ENCODE data around the gene SCP2.
A peak's percentile ranks its signal among the peaks of the same experiment; 100 is the strongest.

Gene SCP2

DNA sequence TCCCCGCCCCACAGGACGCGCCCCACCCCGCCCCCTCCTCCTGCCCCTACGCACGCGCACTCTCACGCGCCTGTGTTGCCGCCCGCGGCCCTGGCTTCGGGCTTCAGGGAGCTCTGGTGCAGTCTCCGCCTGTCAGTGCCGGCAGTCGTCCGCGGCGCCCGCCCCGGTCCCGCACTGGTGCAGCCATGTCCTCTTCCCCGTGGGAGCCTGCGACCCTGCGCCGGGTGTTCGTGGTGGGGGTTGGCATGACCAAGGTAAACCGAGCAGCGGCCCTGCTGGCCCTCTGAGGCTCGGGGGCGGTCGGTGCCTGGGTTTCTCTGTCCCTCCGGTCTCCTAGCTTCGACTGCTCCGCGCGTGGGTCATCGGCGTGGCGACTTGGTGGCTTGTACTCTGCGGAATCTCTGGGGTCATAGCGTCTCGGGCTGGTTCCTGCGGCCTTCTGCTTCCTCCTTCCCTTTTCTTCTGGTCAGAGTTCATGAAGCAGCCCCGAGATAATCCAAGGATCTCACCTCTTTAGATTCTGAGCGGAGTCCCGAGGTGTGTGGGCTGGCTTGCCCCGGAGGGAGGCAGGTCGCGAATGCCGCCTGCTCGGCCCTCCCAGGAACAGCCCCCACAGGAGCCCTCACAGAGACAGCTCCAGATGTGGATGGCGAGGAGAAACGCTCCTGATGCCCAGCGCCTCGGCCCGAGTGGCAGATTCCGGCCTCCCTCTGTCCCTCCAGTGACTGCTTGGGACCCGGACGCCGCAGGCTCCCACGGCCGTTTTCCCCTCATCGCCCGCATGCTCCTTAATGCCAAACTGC is at the start of gene SCP2:
SCP2 (plus strand) TSS at position 65 of the 803 bp plus-strand sequence; CDS start at position 186, 121 bp downstream.
- peak; percentile 31 to 90 (median 82) for DNase-seq
- intact Hi-C loops (cut with DNase I) = no loop called here

GRCh38 chr1:52877554-52877953 is 49.5 kb upstream of the SCP2 start:
- intact Hi-C loops (cut with DNase I) = no loop called here
- no peak for DNase-seq

DNA sequence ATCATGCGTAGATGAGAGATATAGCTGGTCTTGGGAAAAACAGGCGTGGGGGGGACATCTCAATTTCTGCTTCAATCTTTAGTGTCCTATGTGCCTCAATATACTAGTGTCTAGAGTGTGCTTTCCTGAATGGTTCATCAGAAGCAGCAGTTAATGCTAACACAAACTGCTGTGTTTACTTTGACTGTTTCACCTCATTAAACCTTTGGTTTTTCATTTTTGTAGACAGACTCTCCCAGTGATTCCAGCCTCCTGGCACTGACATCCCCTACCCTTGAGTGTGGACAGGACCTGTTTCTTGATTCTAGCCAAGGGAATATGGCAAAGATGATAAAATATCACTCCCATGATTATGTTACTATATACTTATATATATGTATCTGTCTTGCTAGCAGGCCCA is 46.9 kb upstream of the SCP2 start:
- intact Hi-C loops (cut with DNase I) = no loop called here
- no peak for DNase-seq

DNA sequence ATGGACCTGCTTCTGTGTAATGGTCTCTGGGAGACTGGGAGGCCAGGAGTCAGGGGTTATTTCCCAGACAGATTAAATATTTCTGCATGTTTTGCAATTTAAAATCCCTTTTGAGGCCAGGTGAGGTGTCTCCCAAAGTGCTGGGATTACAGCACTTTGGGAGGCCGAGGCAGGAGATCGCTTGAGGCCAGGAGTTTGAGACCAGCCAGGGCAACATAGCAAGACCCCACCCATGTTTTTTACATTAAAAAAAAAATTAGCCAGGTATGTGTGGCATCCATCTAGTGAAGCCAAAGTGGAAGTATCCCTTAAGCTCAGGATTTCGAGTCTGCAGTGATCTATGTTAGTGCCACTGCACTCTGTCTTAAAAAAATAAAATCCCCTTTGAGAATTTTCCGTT is 39.6 kb upstream of the SCP2 start:
- DNase-seq = no peak
- intact Hi-C loops (cut with DNase I) = no loop called here

DNA sequence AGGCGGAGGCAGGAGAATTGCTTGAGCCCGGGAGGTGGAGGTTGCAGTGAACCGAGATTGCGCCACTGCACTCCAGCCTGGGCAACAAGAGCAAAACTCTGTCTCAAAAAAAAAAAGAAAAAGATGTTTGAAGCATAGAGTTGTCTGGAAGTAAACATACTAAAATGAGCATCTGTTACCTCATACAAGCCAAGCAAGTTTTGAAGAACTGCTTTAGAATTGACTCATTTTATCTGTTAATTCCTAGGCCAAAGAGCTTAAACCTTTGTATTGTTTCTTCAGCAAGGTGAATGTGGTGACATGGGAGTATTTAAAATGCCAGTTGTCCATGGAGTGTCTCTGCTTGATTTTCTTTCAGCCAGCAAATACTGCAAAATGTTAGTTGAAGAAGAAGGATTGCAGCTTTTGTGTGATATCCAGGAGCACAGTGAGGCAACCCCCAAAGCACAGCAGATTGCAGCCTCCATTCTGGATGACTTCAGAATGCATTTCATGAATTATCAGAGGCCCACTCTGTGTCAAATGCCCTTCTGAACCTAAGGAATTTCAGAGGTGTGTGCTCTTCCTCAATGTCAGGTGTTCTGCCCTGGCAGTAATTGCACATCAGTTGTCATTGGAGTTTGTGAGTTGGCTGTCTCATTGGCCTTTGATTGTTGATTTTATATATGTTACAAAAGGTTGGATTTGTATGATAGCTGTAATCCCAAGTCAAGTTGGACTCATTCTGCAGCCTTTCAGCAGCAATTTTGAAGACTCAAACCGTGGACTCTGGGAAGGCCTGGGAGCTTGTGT is 34.5 kb upstream of the SCP2 start:
- intact Hi-C loops (cut with DNase I) = no loop called here
- DNase-seq = no peak

- DNase-seq = peak in 2 of 42 donors; percentile 26 to 47
- intact Hi-C loops (cut with DNase I) = no loop called here
These were observed 27.6 kb upstream of the SCP2 start for GRCh38 chr1:52899445-52899894.

- intact Hi-C loops (cut with DNase I) = no loop called here
These were observed 26.7 kb upstream of the SCP2 start for GRCh38 chr1:52900402-52900801.

GRCh38 chr1:52901384-52901783 is 25.7 kb upstream of the SCP2 start:
- DNase-seq = no peak

More at GRCh38 chr1:52900402-52900801, 26.7 kb upstream of the SCP2 start:
- DNase-seq = no peak

GRCh38 chr1:52904208-52904926 is 22.7 kb upstream of the SCP2 start:
- intact Hi-C loops (cut with DNase I) = no loop called here
- no peak for DNase-seq

More at GRCh38 chr1:52901384-52901783, 25.7 kb upstream of the SCP2 start:
- intact Hi-C loops (cut with DNase I) = no loop called here

DNA sequence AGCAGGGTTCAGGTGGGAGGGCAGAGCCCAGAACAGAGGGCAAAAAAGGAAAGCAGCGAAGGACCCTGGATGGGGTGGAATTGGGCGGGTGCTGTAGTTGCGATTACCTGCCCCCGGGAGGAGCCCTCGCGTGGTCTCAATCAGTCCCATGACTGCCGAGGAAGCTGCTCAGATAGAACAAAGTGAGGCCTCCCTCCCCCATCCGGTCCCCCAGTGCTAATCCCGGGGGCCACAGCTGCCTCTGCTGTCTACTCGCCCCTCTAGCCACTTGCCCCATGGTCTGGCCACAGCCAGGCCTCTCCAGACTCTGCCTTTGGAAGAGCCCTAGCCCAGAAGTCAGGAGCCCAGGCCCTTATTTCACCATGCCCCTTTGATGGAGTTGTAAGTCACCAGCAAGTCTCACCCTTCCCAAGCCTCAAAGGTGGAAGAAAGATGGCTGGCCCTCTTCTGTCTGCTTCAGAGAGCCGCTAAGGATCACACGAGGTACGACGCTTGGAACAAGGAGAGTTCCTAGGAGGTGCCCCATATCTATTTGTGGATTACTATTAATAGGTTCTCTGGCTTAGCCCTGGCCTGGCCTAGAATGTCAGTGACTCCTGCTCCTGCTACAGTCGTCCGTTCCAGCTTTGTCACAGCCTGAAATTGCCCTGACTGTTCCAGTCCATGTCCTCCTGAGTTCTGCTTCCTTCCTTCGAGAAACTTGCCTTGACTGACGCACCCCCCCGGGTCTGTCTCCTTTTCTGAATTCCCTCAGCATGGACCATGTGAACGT is 22.0 kb upstream of the SCP2 start:
- peak in 6 of 42 donors; percentile 4 to 45 (median 28) for DNase-seq
- intact Hi-C loops (cut with DNase I) = no loop called here

DNA sequence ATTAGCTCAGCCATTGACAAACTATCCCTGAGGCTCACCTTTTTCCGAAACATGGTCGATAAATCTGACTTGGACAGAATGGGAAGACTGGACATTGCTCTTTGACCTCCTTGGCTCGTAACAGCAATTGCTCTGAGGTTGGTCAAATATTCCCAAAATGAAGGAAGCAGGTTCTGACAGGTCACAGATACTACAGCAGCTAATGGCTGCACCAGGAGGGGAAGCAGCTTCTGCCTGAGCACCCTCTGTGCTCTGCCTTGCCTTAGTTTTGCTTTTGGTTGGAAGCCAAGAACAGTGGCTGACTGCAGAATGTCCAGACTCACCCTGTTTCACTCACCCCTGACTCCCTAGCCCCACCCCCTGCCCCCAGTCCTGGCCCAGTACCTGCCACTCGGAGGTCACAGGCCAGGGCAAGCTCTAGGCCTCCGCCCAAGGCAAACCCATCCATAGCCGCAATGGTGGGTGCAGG is 20.9 kb upstream of the SCP2 start:
- intact Hi-C loops (cut with DNase I) = no loop called here
- no peak for DNase-seq

DNA sequence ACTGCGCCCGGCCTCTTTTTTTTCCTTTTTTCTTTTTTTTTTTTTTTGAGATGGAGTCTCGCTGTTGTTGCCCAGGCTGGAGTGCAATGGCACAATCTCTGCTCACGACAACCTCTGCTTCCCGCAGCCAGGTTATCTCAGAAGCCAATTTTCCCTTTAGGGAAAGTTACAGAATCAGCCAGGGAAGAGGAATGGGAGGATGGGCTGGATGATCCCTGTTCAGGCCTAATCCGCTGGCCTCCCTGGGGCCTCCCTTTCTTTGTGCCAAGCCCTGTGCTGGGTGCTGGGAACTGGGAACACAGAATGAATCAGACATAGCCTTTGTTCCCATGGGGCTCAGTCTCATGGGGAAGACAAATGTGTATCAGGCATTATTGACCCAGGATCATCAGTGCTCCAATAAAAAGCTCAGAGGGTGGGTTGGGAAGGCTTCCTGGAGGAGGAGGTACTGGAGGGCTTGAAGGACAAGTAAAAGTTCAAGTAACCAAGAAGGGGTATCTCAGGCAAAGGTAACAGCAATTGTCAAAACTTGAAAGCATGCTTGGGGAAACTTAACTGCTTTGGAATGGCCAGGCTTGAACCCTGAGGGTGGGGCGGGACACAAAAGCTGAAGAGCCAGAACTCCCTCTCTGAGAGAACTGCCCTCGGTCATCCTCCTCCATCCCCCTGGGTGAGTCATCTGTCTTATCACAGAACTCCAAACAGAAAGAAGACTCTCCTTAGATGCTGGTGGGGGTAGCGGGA is 19.8 kb upstream of the SCP2 start:
- intact Hi-C loops (cut with DNase I) = no loop called here
- no peak for DNase-seq

DNA sequence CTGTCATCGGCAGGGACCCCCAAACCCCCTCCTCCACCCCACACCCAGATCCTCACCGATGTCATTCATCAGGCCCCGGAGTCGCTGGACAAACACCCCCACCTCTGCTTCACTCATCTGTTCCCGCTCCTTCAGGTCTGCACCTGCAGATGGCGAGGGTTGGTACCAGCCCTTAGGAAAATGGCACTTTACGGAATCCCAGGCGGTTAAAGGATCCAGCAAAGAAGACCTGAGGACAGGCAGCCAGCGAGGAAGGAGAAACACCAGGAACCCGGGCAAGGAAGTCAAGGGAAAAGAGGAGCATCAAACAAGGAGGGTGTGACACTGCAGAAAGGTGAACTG is 19.3 kb upstream of the SCP2 start:
- no peak for DNase-seq
- intact Hi-C loops (cut with DNase I) = no loop called here

- DNase-seq = no peak
- intact Hi-C loops (cut with DNase I) = no loop called here
These were observed 15.5 kb upstream of the SCP2 start for GRCh38 chr1:52911541-52911940.

GRCh38 chr1:52913014-52913413 is 14.1 kb upstream of the SCP2 start:
- intact Hi-C loops (cut with DNase I) = no loop called here
- DNase-seq = no peak

GRCh38 chr1:52913537-52913936 is 13.5 kb upstream of the SCP2 start:
- DNase-seq = no peak
- intact Hi-C loops (cut with DNase I) = no loop called here

GRCh38 chr1:52914463-52914862 is 12.6 kb upstream of the SCP2 start:
- intact Hi-C loops (cut with DNase I) = no loop called here
- no peak for DNase-seq

DNA sequence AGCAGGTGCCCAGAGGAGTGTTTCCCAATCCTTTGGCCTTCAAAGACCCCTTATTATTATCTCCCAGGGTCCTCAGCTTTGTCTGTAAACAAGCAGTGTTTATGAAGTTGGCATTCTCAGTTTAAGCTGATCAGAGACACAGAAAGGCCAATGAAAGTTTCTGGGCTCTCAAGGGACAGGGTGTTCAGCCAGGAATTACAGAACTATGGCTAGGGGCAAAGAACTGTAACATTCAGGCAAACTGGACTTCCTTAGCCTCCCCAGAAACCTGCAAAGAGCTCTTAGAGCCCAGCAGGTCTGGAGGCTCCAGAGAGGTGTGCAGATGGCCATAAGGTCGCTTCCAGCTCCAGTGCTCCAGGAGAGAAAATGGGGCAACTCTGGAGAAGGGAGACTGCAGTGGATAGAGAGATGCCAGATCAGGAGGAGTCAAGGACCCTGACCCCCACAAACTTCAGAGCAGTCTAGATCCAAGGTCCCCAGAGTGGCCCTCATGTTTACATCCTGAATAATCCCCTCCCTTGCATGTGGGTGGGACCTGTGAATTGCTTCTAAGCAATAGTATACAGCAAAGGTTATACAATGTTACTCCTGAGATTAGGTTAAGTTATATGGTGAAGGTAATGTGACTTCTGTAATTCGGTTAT is 11.7 kb upstream of the SCP2 start:
- intact Hi-C loops (cut with DNase I) = no loop called here
- no peak for DNase-seq

Measured in head of caudate nucleus (tissue), 42 donors.